Activated CD4-positive, alpha-beta T cell treated with anti-CD3 and anti-CD28 coated beads, Interleukin-2, Interleukin-6, amounts not matched to agents 100 ng/mL and 50 ng/mL, durations not matched to agents 16 hours and 8 hours (primary cell): ENCODE results near the gene ATP5PD.
"Not testable (repeated sequence)": the region's sequence is repeated elsewhere in the genome, so short reads cannot be mapped to it uniquely, and the experiment has no call there.

Experiments
- DNase-seq: peaks from one replicate; pipeline ENCODE4 v3.0.0-alpha.2; 2020

Gene ATP5PD

DNA sequence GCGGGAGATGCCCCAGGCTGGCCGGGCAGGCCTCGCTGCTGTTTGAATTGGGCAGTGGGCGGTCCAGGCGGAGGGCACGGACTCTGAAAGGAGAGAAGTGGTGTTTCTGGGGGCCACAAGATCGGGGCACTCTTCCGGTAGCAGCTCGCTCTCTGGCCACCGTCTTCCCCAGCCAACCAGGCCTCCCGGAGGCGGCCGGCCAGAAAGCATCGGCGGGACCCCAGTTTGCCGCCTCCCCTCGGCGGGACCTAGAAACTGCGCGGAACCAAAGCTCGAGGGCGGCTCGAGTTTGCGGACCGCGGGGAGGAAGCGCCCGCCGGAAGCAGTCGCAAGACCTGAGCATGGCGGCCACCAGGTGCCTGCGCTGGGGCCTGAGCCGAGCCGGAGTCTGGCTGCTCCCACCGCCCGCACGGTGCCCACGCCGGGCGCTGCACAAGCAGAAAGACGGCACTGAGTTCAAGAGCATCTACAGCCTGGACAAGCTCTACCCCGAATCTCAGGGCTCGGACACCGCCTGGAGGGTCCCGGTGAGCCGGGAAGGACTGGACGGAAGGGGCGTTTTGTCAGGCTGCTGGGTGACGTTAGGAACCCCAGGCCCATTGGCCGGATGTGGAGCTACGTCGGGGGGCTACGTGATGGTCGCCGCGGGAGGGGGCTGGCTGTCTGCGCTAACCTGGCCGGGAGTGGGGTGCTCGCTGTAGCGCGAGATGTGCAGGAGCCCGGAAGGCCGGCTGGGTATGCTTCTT, 34.2 kb downstream of the ATP5PD start, which contains the start of gene MRPL58:
Gene MRPL58, plus strand, starts transcription at position 325 of the 746 bp plus-strand sequence. Its CDS starts 17 bp downstream, at position 342.
- peak; percentile 91 for DNase-seq

DNA sequence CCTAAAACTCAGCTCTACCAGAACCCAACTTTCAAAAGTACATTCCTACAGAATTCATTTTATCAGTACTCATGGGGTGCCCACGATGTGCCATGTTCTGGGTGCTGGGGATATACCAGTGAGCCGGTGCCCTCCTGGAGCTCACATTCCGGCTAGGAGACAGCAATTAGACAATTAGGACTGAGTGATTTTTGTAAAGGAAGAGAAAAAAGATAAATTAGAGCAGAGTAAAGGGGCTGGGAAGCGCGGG, 34.7 kb downstream of the ATP5PD start:
- no peak for DNase-seq

- DNase-seq: no peak
These were observed 35.2 kb downstream of the ATP5PD start for GRCh38 chr17:75011401-75012095.

DNA sequence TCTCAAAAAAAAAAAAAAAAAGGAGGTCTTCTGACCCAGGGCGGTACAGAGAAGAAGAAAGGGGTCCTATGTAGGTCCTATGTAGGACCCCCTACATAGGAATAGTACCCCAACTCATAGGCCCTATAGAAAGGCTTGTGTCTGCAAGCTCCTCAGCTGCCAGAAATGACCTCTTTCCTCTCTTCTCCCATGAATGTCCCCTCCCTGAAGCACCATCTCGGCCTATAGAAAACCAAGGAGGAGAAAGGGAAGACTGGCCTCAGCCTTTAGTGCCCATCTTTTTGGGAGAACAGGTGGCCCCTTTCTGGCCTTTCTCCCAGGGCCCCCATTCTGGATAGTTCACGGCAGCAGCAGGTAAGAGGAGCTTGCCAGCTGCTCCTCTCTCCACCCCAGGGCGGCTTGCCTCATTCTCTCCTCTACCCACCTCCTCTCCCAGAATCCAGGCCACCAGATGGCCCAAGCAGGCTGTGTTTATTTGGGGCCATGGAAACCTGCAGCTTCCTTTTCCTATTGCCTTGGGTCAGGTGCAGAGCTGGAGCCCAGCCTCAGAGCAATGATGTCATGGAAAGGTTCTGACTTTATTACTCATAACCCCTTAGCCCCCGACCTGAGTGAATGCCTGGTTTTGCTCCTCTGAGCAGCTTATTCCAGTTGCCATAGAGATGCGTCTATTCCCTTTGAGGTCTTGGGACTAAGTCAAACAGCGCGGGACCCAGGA, 35.9 kb downstream of the ATP5PD start:
- no peak for DNase-seq

GRCh38 chr17:75009139-75009724, 37.5 kb downstream of the ATP5PD start:
- no peak for DNase-seq

GRCh38 chr17:75008373-75008772, 38.4 kb downstream of the ATP5PD start:
- DNase-seq: no peak

DNA sequence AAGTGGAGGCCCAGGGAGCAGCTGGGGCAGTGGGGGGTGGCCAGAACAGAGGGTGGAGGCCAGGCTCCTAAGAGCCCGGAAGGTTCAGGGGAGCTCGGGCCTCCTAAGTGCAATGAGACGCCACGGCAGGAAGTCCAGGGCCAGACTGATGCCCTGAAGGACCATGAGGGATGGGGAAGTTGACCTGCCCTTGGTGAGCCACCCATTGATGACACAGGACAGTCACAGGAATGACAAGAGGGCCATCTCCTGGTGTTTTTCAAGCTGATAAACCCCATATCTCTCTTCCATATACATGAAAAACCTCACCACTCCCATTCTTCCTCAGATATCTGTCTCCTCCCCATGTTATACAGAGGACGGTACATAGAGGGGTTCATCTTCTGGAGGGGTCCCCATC, 40.1 kb downstream of the ATP5PD start:
- DNase-seq: no peak

- DNase-seq: not testable (repeated sequence)
These were observed 40.7 kb downstream of the ATP5PD start for GRCh38 chr17:75006084-75006483.

DNA sequence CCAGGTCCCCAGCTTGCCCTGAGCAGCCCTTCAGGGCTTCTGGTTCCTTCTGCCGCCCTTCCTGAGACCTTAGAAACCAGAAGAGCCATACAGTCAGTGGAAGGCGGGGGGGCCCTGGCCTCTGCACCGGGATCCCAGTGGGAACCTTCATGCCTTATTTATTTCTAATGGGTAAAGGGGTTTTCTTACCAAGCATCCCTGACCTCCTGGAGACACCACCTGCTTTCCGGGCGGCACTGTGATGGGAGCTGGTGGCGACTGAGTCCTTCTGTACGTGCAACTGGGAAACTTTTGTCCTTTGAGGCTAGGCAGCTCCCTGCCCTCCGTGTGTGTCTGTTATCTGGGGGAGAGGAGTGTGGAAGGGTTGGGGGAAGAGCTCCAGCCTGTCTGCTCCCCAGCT, 41.5 kb downstream of the ATP5PD start:
- no peak for DNase-seq

- DNase-seq: no peak
These were observed 42.4 kb downstream of the ATP5PD start for GRCh38 chr17:75004371-75004770.

DNA sequence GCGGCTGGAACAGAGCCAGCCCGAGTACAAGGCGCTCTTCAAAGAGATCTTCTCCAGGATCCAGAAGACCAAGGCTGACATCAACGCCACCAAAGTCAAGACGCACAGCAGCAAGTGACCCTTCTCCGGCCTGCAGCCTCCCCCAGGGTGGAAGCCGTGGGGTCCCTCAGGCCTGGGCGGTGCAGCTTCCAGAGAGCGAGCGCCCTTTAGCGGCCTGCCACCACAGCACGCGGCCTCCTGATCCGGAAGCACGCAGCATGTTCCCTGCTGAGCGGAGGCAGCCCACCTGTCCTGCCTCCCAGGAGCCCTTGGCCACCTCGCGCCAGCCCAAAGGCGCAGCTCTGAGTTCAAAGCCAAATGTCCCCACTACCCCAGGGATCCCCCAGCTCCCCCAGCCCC, 42.8 kb downstream of the ATP5PD start:
- no peak for DNase-seq

DNA sequence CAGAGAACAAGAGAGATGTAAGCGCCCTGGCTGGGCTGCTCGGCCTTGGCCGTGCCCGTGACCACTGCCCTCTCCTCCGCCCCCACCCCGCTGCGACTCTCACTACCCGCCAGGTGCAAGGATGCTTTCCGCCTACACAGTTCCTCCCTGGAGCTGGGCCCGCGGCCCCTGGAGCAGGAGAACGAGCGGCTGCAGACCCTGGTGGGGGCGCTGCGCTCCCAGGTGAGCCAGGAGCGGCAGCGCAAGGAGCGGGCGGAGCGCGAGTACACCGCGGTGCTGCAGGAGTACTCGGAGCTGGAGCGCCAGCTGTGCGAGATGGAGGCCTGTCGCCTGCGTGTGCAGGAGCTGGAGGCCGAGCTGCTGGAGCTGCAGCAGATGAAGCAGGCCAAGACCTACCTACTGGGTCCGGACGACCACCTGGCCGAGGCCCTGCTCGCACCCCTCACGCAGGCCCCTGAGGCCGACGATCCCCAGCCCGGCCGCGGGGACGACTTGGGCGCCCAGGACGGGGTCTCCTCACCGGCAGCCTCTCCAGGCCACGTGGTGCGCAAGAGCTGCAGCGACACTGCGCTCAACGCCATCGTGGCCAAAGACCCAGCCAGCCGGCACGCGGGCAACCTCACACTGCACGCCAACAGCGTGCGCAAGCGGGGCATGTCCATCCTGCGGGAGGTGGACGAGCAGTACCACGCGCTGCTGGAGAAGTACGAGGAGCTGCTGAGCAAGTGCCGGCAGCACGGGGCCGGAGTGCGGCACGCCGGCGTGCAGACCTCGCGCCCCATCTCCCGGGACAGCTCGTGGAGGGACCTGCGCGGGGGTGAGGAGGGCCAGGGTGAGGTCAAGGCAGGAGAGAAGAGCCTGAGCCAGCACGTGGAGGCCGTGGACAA, 43.5 kb downstream of the ATP5PD start:
- DNase-seq: no peak

DNA sequence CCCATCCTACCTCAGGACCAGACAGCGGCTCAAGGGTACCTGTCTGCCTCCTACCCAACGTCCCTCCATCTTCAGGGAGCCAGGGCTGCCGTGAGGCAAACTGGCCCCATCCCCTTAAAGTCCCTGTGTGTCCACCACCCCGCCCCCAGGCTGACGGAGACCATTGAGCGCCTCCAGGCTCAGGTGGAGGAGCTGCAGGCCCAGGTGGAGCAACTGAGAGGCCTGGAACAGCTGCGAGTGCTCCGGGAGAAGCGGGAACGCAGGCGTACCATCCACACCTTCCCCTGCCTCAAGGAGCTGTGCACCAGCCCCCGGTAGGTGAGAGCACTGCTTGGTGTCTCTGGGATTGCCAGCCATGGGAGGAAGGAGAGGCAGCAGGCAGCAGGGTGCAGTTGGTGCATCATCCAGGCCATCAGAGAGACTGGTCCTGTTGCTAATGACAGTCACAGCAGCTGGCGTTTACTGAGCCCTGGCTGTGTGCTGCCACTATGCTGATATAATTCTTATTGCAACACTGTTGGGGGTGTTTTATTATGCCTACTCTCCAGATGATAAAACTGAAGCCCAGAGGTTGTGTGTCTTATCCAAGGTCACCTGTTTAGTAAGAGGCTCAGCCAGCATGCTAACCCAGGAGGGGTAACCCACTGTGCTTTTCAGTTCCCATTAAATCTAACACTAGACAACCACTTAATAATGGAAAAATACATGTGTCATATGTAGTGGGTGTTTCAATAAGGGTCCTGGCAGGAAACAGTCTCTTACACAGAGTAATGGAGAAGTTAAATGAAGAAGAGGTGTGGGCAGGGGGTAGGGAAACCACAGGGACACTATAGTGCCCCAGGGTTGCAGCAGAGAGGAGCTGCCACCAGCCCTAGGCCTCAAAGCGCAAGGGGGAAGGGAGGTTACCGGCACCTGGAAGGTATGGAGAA, 44.6 kb downstream of the ATP5PD start:
- DNase-seq: no peak

GRCh38 chr17:74999523-74999922, 47.2 kb downstream of the ATP5PD start:
- no peak for DNase-seq

DNA sequence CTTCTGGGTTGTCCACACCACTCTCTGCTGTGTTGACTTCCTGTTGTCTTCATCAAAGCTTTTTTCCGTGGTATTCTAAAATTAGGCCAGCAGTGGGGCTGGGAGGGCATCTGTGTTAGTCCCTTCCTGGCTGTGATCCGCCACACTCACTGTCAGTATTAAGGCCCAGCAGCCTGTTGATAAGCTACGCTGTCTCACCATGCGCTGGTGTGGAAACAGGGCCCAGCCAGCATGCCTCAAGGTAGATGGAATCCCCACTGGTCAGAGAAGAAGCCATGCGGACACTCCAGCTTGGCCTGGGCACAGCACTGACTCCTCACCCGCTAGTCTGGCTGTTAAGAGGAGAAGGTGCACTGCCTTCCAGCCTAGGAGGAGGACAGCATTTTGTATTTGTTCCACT, 48.0 kb downstream of the ATP5PD start:
- DNase-seq: no peak

- DNase-seq: no peak
These were observed 50.9 kb downstream of the ATP5PD start for GRCh38 chr17:74995847-74996246.

DNA sequence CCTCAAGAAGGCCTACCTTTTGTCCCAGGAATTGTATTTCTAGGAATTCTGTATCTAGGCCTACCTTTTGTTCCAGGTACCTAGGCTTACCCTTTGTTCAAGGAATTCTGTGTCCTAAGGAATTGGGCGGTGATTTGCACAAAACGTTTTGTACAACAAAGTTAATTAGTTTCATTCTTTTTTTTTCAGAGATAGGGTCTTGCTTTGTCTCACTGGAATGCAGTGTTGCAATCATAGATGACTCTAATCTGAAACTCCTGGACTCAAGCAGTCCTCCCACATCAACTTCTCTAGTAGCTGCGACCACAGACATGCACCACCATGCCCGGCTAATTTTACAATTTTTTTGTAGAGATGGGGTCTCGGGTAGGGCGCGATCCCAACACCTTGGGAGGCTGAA, 52.3 kb downstream of the ATP5PD start:
- DNase-seq: no peak

- no peak for DNase-seq
These were observed 54.5 kb downstream of the ATP5PD start for GRCh38 chr17:74992223-74992622.

GRCh38 chr17:74990581-74991105, 56.1 kb downstream of the ATP5PD start:
- no peak for DNase-seq
